A673 (cell line): ENCODE results near the gene CNFN. TPM values are rescaled to one million over a fixed set of nuclear protein-coding genes. Genes with fewer than 3 reads are reported as not detected.

ENCODE experiments used
- Bru-seq: library from RNA; stranded (reverse); fragments of 400-500 nt; gene quantifications from one replicate; lab custom pipeline; 2021; lab: Mats Ljungman, UMichigan
- BruChase-seq, 2 experiments: library from RNA; stranded (reverse); fragments of 400-500 nt; gene quantifications; one replicate each; lab custom pipeline; 2021; lab: Mats Ljungman, UMichigan
- BruUV-seq: library from RNA; stranded (reverse); fragments of 400-500 nt; replicated peaks from 2 replicates; lab custom pipeline; 2021; lab: Mats Ljungman, UMichigan
- CTCF ChIA-PET: fragments of 300-600 bp; sonication (Branson Sonifier 250); formaldehyde crosslinking; loops from one replicate; lab custom pipeline; 2022; ENCODE audit warnings: antibody characterized with exemption; lab: Charles Lee
- POLR2A ChIA-PET: fragments of 300-600 bp; sonication (Branson Sonifier 250); formaldehyde crosslinking; loops from one replicate; lab custom pipeline; 2022; ENCODE audit warnings: antibody characterized with exemption; ENCODE audit not compliant: low non-redundant PET; lab: Charles Lee
- DNase-seq: peaks from one replicate; pipeline ENCODE4 v3.0.0-alpha.2; 2015; ENCODE audit warnings: low spot score
- H3K27ac ChIP-seq: fragments of 200-600 bp; sonication (generic); 2 replicates; pipeline ENCODE4 v1.5.1; 2016; ENCODE audit warnings: mixed run types, low read depth, mild to moderate bottlenecking, mixed read lengths, antibody characterized with exemption, low read length; ENCODE audit not compliant: poor library complexity, severe bottlenecking
- H3K27me3 ChIP-seq: fragments of 200-600 bp; sonication (generic); replicated peaks from 2 replicates; pipeline ENCODE4 v1.6.1; 2017; ENCODE audit warnings: mixed run types, low read depth, mild to moderate bottlenecking, mixed read lengths, antibody characterized with exemption, low read length; ENCODE audit not compliant: insufficient read depth, poor library complexity
- H3K36me3 ChIP-seq: fragments of 200-600 bp; sonication (generic); 2 replicates; pipeline ENCODE4 v1.6.1; 2016; ENCODE audit warnings: mixed run types, mild to moderate bottlenecking, mixed read lengths, antibody characterized with exemption, low read length; ENCODE audit not compliant: insufficient read depth, poor library complexity, severe bottlenecking
- H3K4me1 ChIP-seq: fragments of 200-600 bp; sonication (generic); 2 replicates; pipeline ENCODE4 v1.6.1; 2017; ENCODE audit warnings: mixed run types, mild to moderate bottlenecking, mixed read lengths, antibody characterized with exemption, low read length; ENCODE audit not compliant: insufficient read depth, poor library complexity, severe bottlenecking
- H3K4me3 ChIP-seq: fragments of 200-600 bp; sonication (generic); 2 replicates; pipeline ENCODE4 v1.5.1; 2016; ENCODE audit warnings: low read depth, mixed run types, mild to moderate bottlenecking, mixed read lengths, low read length; ENCODE audit not compliant: poor library complexity, severe bottlenecking
- H3K9me3 ChIP-seq: fragments of 200-600 bp; sonication (generic); 2 replicates; pipeline ENCODE4 v1.6.1; 2016; ENCODE audit warnings: mixed run types, low read depth, mild to moderate bottlenecking, mixed read lengths, antibody characterized with exemption, low read length; ENCODE audit not compliant: poor library complexity, severe bottlenecking
- EZH2 ChIP-seq: fragments of 200-600 bp; sonication (generic); IDR thresholded peaks from 2 replicates; pipeline ENCODE4 v1.6.1; 2017; ENCODE audit warnings: borderline replicate concordance, low read depth, mild to moderate bottlenecking, mixed read lengths, antibody characterized with exemption, low read length; ENCODE audit not compliant: poor library complexity, severe bottlenecking
- intact Hi-C: fragments of 100-400 bp; cut with micrococcal nuclease; formaldehyde crosslinking; loops from one replicate; pipeline ENCODE4 v1.10.0; 2022; ENCODE audit not compliant: unreplicated experiment
- long read RNA-seq: library from polyadenylated mRNA; stranded (forward); transcript quantifications from one replicate; pipeline ENCODE4 v2.0.0, GENCODE V29; 2022
- total RNA-seq: library from RNA; stranded (reverse); gene quantifications from 2 replicates; pipeline ENCODE4 v1.2.3, GENCODE V29; 2021
- TF ChIP-seq, protein P1 (sequence below): fragments of 300-800, 200-600 bp; sonication (generic); conservative IDR thresholded peaks from 2 replicates; pipeline ENCODE4 v1.5.1; 2017; ENCODE audit warnings: low read depth, mild to moderate bottlenecking, antibody characterized with exemption, low read length, moderate library complexity, mixed read lengths

Gene CNFN, protein sequence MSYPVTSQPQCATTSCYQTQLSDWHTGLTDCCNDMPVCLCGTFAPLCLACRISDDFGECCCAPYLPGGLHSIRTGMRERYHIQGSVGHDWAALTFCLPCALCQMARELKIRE
- total RNA-seq (not detected in 2 replicates), Bru-seq, nascent RNA (not detected), BruChase-seq, experiment 1, labeled RNA remaining after a 2-hour chase (not detected), BruChase-seq, experiment 2, labeled RNA remaining after a 6-hour chase (not detected)
- long read RNA-seq: 0 reads

DNA sequence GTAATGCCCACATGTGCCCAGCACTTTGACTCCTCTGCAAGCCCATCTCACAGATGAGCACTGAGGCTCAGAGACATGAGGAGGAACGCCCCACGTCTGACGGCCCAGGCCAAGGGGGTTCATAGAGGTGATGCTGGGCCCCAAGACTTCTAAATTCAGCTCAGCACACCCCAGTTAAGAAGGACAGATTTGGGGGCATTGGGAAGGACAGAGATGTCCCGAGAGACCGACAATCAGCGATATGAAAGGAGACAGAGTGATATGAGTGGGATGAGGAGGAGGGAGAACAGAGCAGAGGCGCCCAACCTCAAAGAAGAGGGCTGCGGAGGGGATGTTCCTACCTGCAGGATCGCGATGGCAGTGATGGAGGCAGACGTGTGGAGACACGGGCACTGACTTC lies at the start of gene CNFN:
TSS of gene CNFN (minus strand) at position 399 of the 400 bp plus-strand sequence. CDS start 1,260 bp downstream, outside the sequence.
- ChIA-PET POLR2A (no interaction called here), CTCF (no interaction called here)

DNA sequence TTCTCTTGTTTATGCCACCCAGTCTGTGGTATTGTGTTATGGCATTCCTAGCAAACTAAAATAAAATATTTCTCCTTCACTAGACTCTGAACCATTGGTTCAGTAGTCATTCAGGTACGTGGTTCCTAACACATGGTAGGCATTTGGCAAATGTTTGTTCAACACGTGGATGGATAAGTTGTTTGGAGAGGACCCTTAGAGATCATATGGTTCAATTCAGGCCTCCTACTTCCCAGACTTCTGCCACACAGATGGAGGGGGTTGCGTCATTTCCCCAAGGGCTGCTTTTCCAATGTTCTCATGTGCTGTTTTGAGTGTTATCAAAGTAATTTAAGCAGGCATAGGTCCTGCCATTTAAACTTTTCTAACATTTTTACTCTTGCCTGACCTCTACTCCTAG lies 45.9 kb upstream of the CNFN start:
- ChIA-PET POLR2A (no interaction called here), CTCF (no interaction called here)
- intact Hi-C loops: loop anchor here (5.0 kb wide), 1 partner anchor 329 kb away; no protein-coding TSS in a partner anchor
- DNase-seq: no peak
- BruUV-seq: no TSS peak
- no peak overlapping the region for H3K4me3 ChIP-seq
- H3K27ac ChIP-seq: no peak overlapping the region
- H3K9me3 ChIP-seq: no peaks in the 10 kb centered on the region
- H3K36me3 ChIP-seq: no peaks in the 10 kb centered on the region
- no peaks in the 10 kb centered on the region for H3K27me3 ChIP-seq
- no peak for TF ChIP-seq EZH2
- TF ChIP-seq, protein P1, sequence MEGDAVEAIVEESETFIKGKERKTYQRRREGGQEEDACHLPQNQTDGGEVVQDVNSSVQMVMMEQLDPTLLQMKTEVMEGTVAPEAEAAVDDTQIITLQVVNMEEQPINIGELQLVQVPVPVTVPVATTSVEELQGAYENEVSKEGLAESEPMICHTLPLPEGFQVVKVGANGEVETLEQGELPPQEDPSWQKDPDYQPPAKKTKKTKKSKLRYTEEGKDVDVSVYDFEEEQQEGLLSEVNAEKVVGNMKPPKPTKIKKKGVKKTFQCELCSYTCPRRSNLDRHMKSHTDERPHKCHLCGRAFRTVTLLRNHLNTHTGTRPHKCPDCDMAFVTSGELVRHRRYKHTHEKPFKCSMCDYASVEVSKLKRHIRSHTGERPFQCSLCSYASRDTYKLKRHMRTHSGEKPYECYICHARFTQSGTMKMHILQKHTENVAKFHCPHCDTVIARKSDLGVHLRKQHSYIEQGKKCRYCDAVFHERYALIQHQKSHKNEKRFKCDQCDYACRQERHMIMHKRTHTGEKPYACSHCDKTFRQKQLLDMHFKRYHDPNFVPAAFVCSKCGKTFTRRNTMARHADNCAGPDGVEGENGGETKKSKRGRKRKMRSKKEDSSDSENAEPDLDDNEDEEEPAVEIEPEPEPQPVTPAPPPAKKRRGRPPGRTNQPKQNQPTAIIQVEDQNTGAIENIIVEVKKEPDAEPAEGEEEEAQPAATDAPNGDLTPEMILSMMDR: no peak
- no peaks in the 10 kb centered on the region for H3K4me1 ChIP-seq

More for the DNA sequence above, at the start of gene CNFN:
- Histone ChIP-seq H3K27me3 (peaks cover 28% of the 10 kb centered on the region), H3K4me3 (no peak within 1 kb of the TSS), H3K4me1 (peaks cover 3% of the 10 kb centered on the region), H3K9me3 (no peaks in the 10 kb centered on the region), H3K36me3 (no peaks in the 10 kb centered on the region), H3K27ac (no peak within 1 kb of the TSS)
- intact Hi-C loops: no loop called here
- BruUV-seq: no TSS peak
- DNase-seq: no peak
- TF ChIP-seq EZH2: no peak
- TF ChIP-seq, protein P1: no peak

DNA sequence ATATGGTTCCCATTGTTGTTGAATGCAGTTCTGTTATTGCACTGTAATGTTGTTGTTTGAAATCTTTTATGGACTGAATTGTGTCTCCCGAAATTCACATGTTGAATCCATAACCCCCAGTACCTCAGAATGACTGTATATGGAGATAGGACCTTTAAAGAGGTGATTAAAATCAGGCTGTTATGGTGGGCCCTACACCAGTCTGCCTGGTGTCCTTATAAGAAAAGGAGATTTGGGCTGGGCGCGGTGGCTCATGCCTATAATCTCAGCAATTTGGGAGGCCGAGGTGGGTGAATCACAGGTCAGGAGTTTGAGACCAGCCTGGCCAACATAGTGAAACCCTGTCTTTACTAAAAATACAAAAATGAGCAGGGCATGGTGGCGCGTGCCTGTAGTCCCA lies 45.2 kb upstream of the CNFN start:
- no peak overlapping the region for H3K27ac ChIP-seq
- no peak for DNase-seq
- no peaks in the 10 kb centered on the region for H3K4me1 ChIP-seq
- CTCF ChIA-PET: interaction anchor here (0.6 kb wide), 4 partner anchors 13 to 302 kb away, joined by 3 to 7 read pairs (median 5); no protein-coding TSS in a partner anchor
- POLR2A ChIA-PET: no interaction called here
- H3K36me3 ChIP-seq: no peaks in the 10 kb centered on the region
- no peak overlapping the region for H3K4me3 ChIP-seq
- BruUV-seq: no TSS peak
- TF ChIP-seq, protein P1: no peak
- no peak for TF ChIP-seq EZH2
- intact Hi-C loops: loop anchor here (5.0 kb wide), 1 partner anchor 328 kb away; no protein-coding TSS in a partner anchor
- no peaks in the 10 kb centered on the region for H3K9me3 ChIP-seq
- no peaks in the 10 kb centered on the region for H3K27me3 ChIP-seq
